Transverse colon (tissue), 3 donors: ENCODE measurements around the gene HECW1.

Source experiments
- EP300 ChIP-seq: sonication (generic); formaldehyde crosslinking; IDR thresholded peaks from one replicate; pipeline ENCODE4 v1.6.1; 2017; ENCODE audit warnings: antibody characterized with exemption, low read depth
- POLR2A ChIP-seq: fragments of 450-650 bp; IDR thresholded peaks from one replicate; pipeline ENCODE4 v1.6.1; 2016; ENCODE audit warnings: antibody characterized with exemption, mild to moderate bottlenecking, moderate library complexity
- TF ChIP-seq, protein P1 (sequence below), 5 experiments: fragments of 200-600 bp in 3 of 5; fragments of 450-650 bp in 2 of 5; sonication (generic) in 3 of 5; IDR thresholded peaks; 1 replicate in 2 of 5; 2 replicates in 3 of 5; pipeline ENCODE4 v1.5.1; 2016 to 2017; ENCODE audit warnings: antibody characterized with exemption in 5 of 5, inconsistent platforms in 3 of 5, mild to moderate bottlenecking in 2 of 5, moderate library complexity in 1 of 5

DNA sequence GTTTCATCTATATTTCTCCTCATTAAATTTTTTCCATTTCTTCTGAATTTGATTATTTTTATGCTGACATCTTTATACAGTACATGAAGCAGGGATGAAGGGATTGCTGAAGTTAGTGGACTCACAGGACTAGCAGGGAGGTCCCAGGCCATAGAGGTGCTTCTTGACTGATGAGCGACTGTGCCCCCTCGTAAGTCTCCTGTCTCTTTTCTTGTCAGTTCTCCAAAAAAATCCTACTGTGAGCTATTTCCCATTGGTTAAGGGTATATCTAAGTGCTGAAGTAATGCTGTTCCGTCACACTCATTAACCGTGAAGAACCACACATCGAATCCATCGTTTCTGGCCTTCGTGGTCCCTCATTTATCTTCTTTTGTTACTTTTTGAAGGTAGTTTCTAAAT is 27.7 kb downstream of the HECW1 start:
- TF ChIP-seq, protein P1, sequence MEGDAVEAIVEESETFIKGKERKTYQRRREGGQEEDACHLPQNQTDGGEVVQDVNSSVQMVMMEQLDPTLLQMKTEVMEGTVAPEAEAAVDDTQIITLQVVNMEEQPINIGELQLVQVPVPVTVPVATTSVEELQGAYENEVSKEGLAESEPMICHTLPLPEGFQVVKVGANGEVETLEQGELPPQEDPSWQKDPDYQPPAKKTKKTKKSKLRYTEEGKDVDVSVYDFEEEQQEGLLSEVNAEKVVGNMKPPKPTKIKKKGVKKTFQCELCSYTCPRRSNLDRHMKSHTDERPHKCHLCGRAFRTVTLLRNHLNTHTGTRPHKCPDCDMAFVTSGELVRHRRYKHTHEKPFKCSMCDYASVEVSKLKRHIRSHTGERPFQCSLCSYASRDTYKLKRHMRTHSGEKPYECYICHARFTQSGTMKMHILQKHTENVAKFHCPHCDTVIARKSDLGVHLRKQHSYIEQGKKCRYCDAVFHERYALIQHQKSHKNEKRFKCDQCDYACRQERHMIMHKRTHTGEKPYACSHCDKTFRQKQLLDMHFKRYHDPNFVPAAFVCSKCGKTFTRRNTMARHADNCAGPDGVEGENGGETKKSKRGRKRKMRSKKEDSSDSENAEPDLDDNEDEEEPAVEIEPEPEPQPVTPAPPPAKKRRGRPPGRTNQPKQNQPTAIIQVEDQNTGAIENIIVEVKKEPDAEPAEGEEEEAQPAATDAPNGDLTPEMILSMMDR (IDR thresholded peaks at IDR 0.05) = no peak
- TF ChIP-seq EP300 (no peak), POLR2A (no peak)
